GM23338 (cell line): ENCODE results near the gene KNL1. TPM values are rescaled to one million over a fixed set of nuclear protein-coding genes. Genes with fewer than 3 reads are reported as not detected.

Experiments
- ATAC-seq: fragments of 200-7000 bp; cut with Tn5 transposase; 3 replicates; pipeline ENCODE4 v1.9.1; 2020
- DNase-seq: peaks from one replicate; pipeline ENCODE4 v3.0.0-alpha.2; 2015; ENCODE audit warnings: low spot score
- H2AFZ ChIP-seq: fragments of 200-600 bp; sonication (generic); 2 replicates; pipeline ENCODE4 v1.8.0; 2016; ENCODE audit warnings: antibody characterized with exemption, mild to moderate bottlenecking, moderate library complexity
- H3F3A ChIP-seq: fragments of 200-600 bp; sonication (generic); replicated peaks from 2 replicates; pipeline ENCODE4 v1.8.0; 2017; ENCODE audit warnings: antibody characterized with exemption, mixed run types, low read depth
- H3K27ac ChIP-seq: fragments of 200-600 bp; sonication (generic); 2 replicates; pipeline ENCODE4 v1.6.1; 2016; ENCODE audit warnings: low read depth
- H3K27me3 ChIP-seq: fragments of 200-600 bp; sonication (generic); 2 replicates; pipeline ENCODE4 v1.8.0; 2016; ENCODE audit warnings: mild to moderate bottlenecking, mixed run types, moderate library complexity; ENCODE audit not compliant: insufficient read depth
- H3K36me3 ChIP-seq: fragments of 200-600 bp; sonication (generic); 2 replicates; pipeline ENCODE4 v1.8.0; 2016; ENCODE audit warnings: mild to moderate bottlenecking; ENCODE audit not compliant: insufficient read depth
- H3K4me1 ChIP-seq: fragments of 200-600 bp; sonication (generic); 2 replicates; pipeline ENCODE4 v1.8.0; 2016; ENCODE audit warnings: mild to moderate bottlenecking, moderate library complexity; ENCODE audit not compliant: insufficient read depth
- H3K4me2 ChIP-seq: fragments of 200-600 bp; sonication (generic); 2 replicates; pipeline ENCODE4 v1.7.1; 2017; ENCODE audit warnings: mixed run types
- H3K4me3 ChIP-seq: fragments of 200-600 bp; sonication (generic); 2 replicates; pipeline ENCODE4 v1.6.1; 2016; ENCODE audit warnings: mixed run types
- H3K79me2 ChIP-seq: fragments of 200-600 bp; sonication (generic); replicated peaks from 2 replicates; pipeline ENCODE4 v1.8.0; 2017; ENCODE audit warnings: mild to moderate bottlenecking; ENCODE audit not compliant: insufficient read depth
- H3K9me2 ChIP-seq: fragments of 200-600 bp; sonication (generic); 2 replicates; pipeline ENCODE4 v1.8.0; 2017; ENCODE audit not compliant: insufficient read depth
- H4K20me1 ChIP-seq: fragments of 200-600 bp; sonication (generic); replicated peaks from 2 replicates; pipeline ENCODE4 v1.8.0; 2017; ENCODE audit warnings: mild to moderate bottlenecking; ENCODE audit not compliant: insufficient read depth
- H3K27ac Mint-ChIP-seq: 2 replicates; pipeline ENCODE4 v1.8.0; 2020; ENCODE audit warnings: inconsistent platforms, mild to moderate bottlenecking, moderate library complexity, mixed read lengths
- H3K27me3 Mint-ChIP-seq: 3 replicates; pipeline ENCODE4 v1.8.0; 2022; ENCODE audit warnings: low read depth, mild to moderate bottlenecking, moderate library complexity, mixed read lengths, inconsistent platforms; ENCODE audit not compliant: insufficient read depth, poor library complexity
- H3K36me3 Mint-ChIP-seq: 3 replicates; pipeline ENCODE4 v1.8.0; 2021; ENCODE audit warnings: low read depth, mild to moderate bottlenecking, inconsistent platforms, moderate library complexity, mixed read lengths
- H3K4me1 Mint-ChIP-seq: 3 replicates; pipeline ENCODE4 v1.8.0; 2020; ENCODE audit warnings: mild to moderate bottlenecking, inconsistent platforms, mixed read lengths
- H3K4me3 Mint-ChIP-seq: 3 replicates; pipeline ENCODE4 v1.8.0; 2021; ENCODE audit warnings: moderate library complexity, mild to moderate bottlenecking, inconsistent platforms, mixed read lengths
- H3K9me3 Mint-ChIP-seq: 3 replicates; pipeline ENCODE4 v1.8.0; 2020; ENCODE audit warnings: moderate library complexity, mild to moderate bottlenecking, inconsistent platforms, mixed read lengths
- CREB1 ChIP-seq: fragments of 250-450 bp; sonication (Bioruptor Pico); IDR thresholded peaks from 2 replicates; pipeline ENCODE4 v1.5.0; 2020; ENCODE audit warnings: low read depth, mild to moderate bottlenecking, moderate library complexity
- CTCF ChIP-seq, 2 experiments: fragments of 200-600 bp in 1 of 2; sonication (generic) in 1 of 2; conservative IDR thresholded peaks; 2 replicates each; pipeline versions ENCODE4 v1.5.1 to v1.6.1; 2016 to 2017; ENCODE audit warnings: antibody characterized with exemption in 2 of 2, low read depth in 2 of 2, mild to moderate bottlenecking in 2 of 2, moderate library complexity in 1 of 2
- EZH2phosphoT487 ChIP-seq: fragments of 200-600 bp; sonication (generic); IDR thresholded peaks from one replicate; pipeline ENCODE4 v1.8.1; 2018; ENCODE audit warnings: antibody characterized with exemption; ENCODE audit not compliant: unreplicated experiment
- JUNB ChIP-seq: IDR thresholded peaks from one replicate; pipeline ENCODE4 v1.6.1; 2016; ENCODE audit warnings: antibody characterized with exemption; ENCODE audit not compliant: unreplicated experiment
- NANOG ChIP-seq: IDR thresholded peaks from 2 replicates; pipeline ENCODE4 v1.6.1; 2016; ENCODE audit warnings: antibody characterized with exemption, borderline replicate concordance
- POLR2AphosphoS5 ChIP-seq: IDR thresholded peaks from 2 replicates; pipeline ENCODE4 v1.6.1; 2016; ENCODE audit warnings: antibody characterized with exemption, low read depth
- STAT1 ChIP-seq: IDR thresholded peaks from one replicate; pipeline ENCODE4 v1.6.1; 2016; ENCODE audit warnings: antibody characterized with exemption; ENCODE audit not compliant: unreplicated experiment
- ZNF114 ChIP-seq: fragments of 250-450 bp; sonication (Bioruptor Pico); IDR thresholded peaks from 2 replicates; pipeline ENCODE4 v1.5.0; 2020; ENCODE audit warnings: mild to moderate bottlenecking, moderate library complexity
- polyA plus RNA-seq: library from polyadenylated mRNA; unstranded; fragments of >200 nt; fragmentation: Nextera tagmentation; extraction: Ambion mirVana; gene quantifications from 2 replicates; pipeline ENCODE4 v1.2.1, GENCODE V29; 2016
- total RNA-seq: library from RNA; depleted of rRNA; stranded (reverse); fragments of >200 nt; shearing (Covaris generic); gene quantifications from 2 replicates; pipeline ENCODE4 v1.2.3, GENCODE V29; 2014
- TF ChIP-seq, protein P1 (sequence below): IDR thresholded peaks from one replicate; pipeline ENCODE4 v1.6.1; 2018; ENCODE audit warnings: antibody characterized with exemption; ENCODE audit not compliant: unreplicated experiment
- TF ChIP-seq, protein P2 (sequence below): IDR thresholded peaks from 2 replicates; pipeline ENCODE4 v1.6.1; 2016; ENCODE audit warnings: antibody characterized with exemption

Gene KNL1
- total and polyA plus RNA-seq, 2 experiments from 2014 or later = 16.7 to 43.2 TPM

DNA sequence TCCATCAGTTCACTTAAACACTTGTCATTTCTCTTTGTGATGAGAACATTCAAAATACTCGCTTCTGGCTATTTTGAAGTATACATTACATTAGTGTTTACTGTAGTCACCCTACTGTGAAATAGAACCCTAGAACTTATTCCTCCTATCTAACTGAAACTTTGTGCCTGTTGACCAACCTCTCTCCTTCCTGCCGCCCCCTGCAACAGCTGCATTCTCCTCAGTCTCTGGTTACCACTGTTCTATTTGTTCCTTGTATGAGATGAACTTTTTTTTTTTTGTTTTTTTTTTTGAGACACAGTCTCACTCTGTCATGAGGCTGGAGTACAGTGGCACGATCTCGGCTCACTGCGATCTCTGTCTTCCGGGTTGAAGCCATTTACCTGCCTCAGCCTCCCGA is 103.9 kb downstream of the KNL1 start:
- peaks cover 54% of the 10 kb centered on the region for H3K36me3 Mint-ChIP-seq
- H3K79me2 ChIP-seq = peaks cover 35% of the 10 kb centered on the region

DNA sequence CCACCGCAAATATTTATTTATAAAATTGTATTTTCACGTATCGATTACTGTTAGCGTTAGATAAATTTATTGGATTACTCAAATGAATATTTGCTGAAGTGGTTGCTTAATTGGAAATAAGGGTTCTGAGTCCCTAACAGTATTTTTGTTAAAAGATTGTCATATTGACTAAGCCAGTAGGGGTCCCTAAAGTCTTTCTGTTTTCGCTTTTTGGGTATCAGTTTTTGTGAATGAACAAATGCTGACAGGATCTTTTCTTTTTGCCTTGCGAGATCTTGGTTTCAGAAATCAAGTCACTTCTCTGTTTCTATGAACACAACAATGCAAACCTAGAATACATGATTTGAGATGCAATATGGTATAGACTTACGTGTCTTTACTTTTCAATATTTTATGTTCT is 108.0 kb downstream of the KNL1 start:
- H3K9me3 Mint-ChIP-seq = no peaks in the 10 kb centered on the region
- no peak overlapping the region for H3K4me3 Mint-ChIP-seq
- H3K27me3 Mint-ChIP-seq = peaks cover 4% of the 10 kb centered on the region
- TF ChIP-seq NANOG (no peak), CTCF (conservative IDR thresholded peaks at IDR 0.05; ENCODE audit: low read depth in 2 of 2) (peak in 1 of 2 experiments; percentile 39; a peak in 3 of 4 replicates)
- no peaks in the 10 kb centered on the region for H3K9me2 ChIP-seq
- H3F3A ChIP-seq = 0 out of 2 replicates have a peak, but pooled peaks cover 5% of the 10 kb centered on the region
- peaks cover 71% of the 10 kb centered on the region for H3K36me3 Mint-ChIP-seq
- H3K79me2 ChIP-seq = peaks cover 20% of the 10 kb centered on the region
- H3K4me1 ChIP-seq = no peaks in the 10 kb centered on the region
- no peak overlapping the region for H3K27ac Mint-ChIP-seq
- no peaks in the 10 kb centered on the region for H3K4me1 Mint-ChIP-seq
- H3K27ac ChIP-seq = no peak overlapping the region
- H4K20me1 ChIP-seq = peaks cover 12% of the 10 kb centered on the region
- no peak for ATAC-seq
- peak; percentile 35 for DNase-seq
- H3K27me3 ChIP-seq = no peaks in the 10 kb centered on the region
- no peak overlapping the region for H3K4me3 ChIP-seq
- no peak overlapping the region for H3K4me2 ChIP-seq
- no peak overlapping the region for H2AFZ ChIP-seq
- H3K36me3 ChIP-seq = peaks cover 64% of the 10 kb centered on the region

More for the DNA sequence above, 103.9 kb downstream of the KNL1 start:
- Histone ChIP-seq H3K4me3 (no peak overlapping the region), H3K4me2 (no peak overlapping the region), H3K27ac (no peak overlapping the region), H3K9me2 (no peaks in the 10 kb centered on the region), H3K27me3 (no peaks in the 10 kb centered on the region), H3K36me3 (peaks cover 41% of the 10 kb centered on the region), H2AFZ (no peak overlapping the region), H3K4me1 (peaks cover 7% of the 10 kb centered on the region; the same call in 1 of the 2 replicates), H3F3A (peaks cover 18% of the 10 kb centered on the region), H4K20me1 (peaks cover 10% of the 10 kb centered on the region)
- DNase-seq (no peak), ATAC-seq (no peak)
- TF ChIP-seq JUNB (no peak), EZH2phosphoT487 (no peak)
- peaks cover 9% of the 10 kb centered on the region for H3K4me1 Mint-ChIP-seq
- H3K27ac Mint-ChIP-seq = no peak overlapping the region
- no peak overlapping the region; the same call in 2 of the 3 replicates for H3K4me3 Mint-ChIP-seq
- no peaks in the 10 kb centered on the region for H3K9me3 Mint-ChIP-seq
- H3K27me3 Mint-ChIP-seq = peaks cover 15% of the 10 kb centered on the region

DNA sequence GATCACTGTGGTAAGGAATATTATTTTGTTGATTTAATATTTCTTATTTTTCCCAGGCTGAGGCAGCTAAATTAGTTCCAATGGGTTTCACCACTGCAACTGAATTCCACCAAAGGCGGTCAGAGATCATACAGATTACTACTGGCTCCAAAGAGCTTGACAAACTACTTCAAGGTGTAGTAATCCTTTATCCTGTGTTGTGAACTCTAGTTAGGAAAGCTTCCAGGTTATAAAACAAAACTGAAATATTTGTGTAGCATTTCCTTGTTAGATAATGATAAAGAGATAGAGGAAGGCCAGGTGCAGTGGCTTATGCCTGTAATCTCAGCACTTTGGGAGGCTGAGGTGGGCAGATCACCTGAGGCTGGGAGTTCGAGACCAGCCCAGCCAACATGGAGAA is 112.1 kb downstream of the KNL1 start:
- Mint-ChIP-seq H3K4me3 (no peak overlapping the region), H3K27ac (no peak overlapping the region), H3K4me1 (no peaks in the 10 kb centered on the region), H3K36me3 (peaks cover 68% of the 10 kb centered on the region), H3K27me3 (peaks cover 2% of the 10 kb centered on the region), H3K9me3 (no peaks in the 10 kb centered on the region)
- Histone ChIP-seq H3K27me3 (no peaks in the 10 kb centered on the region), H2AFZ (no peak overlapping the region), H4K20me1 (peaks cover 7% of the 10 kb centered on the region; the same call in 1 of the 2 replicates), H3F3A (0 out of 2 replicates have a peak, but pooled peaks cover 2% of the 10 kb centered on the region), H3K27ac (no peak overlapping the region), H3K4me1 (no peaks in the 10 kb centered on the region), H3K36me3 (peaks cover 55% of the 10 kb centered on the region), H3K4me2 (no peak overlapping the region), H3K79me2 (no peaks in the 10 kb centered on the region), H3K9me2 (no peaks in the 10 kb centered on the region), H3K4me3 (no peak overlapping the region)
- DNase-seq = no peak
- no peak for ATAC-seq
- TF ChIP-seq ZNF114 = no peak
- TF ChIP-seq, protein P1, sequence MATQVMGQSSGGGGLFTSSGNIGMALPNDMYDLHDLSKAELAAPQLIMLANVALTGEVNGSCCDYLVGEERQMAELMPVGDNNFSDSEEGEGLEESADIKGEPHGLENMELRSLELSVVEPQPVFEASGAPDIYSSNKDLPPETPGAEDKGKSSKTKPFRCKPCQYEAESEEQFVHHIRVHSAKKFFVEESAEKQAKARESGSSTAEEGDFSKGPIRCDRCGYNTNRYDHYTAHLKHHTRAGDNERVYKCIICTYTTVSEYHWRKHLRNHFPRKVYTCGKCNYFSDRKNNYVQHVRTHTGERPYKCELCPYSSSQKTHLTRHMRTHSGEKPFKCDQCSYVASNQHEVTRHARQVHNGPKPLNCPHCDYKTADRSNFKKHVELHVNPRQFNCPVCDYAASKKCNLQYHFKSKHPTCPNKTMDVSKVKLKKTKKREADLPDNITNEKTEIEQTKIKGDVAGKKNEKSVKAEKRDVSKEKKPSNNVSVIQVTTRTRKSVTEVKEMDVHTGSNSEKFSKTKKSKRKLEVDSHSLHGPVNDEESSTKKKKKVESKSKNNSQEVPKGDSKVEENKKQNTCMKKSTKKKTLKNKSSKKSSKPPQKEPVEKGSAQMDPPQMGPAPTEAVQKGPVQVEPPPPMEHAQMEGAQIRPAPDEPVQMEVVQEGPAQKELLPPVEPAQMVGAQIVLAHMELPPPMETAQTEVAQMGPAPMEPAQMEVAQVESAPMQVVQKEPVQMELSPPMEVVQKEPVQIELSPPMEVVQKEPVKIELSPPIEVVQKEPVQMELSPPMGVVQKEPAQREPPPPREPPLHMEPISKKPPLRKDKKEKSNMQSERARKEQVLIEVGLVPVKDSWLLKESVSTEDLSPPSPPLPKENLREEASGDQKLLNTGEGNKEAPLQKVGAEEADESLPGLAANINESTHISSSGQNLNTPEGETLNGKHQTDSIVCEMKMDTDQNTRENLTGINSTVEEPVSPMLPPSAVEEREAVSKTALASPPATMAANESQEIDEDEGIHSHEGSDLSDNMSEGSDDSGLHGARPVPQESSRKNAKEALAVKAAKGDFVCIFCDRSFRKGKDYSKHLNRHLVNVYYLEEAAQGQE = no peak
- TF ChIP-seq, protein P2, sequence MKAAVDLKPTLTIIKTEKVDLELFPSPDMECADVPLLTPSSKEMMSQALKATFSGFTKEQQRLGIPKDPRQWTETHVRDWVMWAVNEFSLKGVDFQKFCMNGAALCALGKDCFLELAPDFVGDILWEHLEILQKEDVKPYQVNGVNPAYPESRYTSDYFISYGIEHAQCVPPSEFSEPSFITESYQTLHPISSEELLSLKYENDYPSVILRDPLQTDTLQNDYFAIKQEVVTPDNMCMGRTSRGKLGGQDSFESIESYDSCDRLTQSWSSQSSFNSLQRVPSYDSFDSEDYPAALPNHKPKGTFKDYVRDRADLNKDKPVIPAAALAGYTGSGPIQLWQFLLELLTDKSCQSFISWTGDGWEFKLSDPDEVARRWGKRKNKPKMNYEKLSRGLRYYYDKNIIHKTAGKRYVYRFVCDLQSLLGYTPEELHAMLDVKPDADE = no peak
- no peak for TF ChIP-seq CREB1 (CRISPR knock-in tag)
- TF ChIP-seq POLR2AphosphoS5 = no peak
- TF ChIP-seq JUNB = no peak
- TF ChIP-seq STAT1 = no peak
